GM19395 (cell line): ENCODE results near the gene ARHGAP6.
"Not testable (repeated sequence)": the region's sequence is repeated elsewhere in the genome, so short reads cannot be mapped to it uniquely, and the experiment has no call there.

ENCODE experiments used
- ATAC-seq: cut with Tn5 transposase; IDR thresholded peaks from one replicate; pipeline ENCODE4 v1.9.1; 2021; ENCODE audit warnings: mild to moderate bottlenecking, moderate library complexity; ENCODE audit not compliant: unreplicated experiment

ARHGAP6 gene

DNA sequence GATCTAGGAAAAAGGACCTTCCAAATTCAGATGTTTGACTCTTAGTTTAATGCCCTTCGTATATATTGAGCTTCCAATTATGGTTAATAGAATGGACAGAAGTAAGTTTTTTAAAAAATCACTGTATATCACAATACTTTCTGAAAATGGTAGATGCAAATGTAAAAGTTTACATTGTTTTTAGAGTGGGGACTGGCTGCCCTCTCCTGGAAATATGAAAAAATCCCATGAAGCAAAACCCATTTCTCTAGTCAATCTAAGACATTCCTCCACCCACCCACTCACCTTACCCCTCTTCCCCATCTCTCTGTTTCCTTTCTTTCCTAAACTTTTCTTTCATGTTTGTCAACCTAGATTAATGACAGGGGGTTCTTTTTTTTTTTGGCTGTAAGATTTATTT, 134.5 kb downstream of the ARHGAP6 start:
- no peak for ATAC-seq

DNA sequence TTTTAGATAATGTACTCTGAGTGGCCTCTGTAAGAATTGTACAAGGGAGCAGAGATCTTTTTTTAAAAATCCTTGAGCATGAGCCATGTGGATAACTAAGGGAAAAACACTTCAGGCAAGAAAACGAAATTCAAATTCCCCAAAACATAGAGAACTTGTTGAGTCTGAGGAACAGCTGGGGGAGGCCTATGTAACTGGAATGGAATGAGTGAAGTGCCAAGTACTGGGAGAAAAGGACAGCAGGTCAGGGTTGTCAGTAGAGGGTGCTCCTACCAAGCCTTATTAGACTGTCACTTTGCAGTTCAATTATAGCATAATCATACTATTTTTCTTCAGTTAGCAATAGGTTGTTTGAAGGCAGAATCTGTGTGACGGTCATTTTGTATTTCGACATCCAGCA, 135.1 kb downstream of the ARHGAP6 start:
- ATAC-seq: no peak

DNA sequence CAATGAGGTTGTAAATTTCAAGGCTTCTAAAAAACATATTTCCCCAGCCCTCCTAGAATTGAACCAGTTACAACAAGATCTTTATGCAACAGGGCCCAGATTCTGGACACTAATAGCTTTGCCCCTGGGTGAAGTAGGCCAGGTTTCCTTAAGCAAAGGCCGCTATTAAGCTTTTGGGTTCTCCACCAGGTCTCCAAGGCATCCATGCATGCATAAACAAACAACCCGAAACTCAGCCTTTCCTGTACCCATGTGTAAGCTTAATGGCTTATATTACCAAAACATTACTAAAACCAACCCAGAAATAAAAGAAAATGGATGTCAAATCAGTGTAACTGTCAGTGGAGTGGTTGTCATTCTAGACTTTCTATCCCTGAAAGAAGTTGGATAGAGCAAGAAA, 137.1 kb downstream of the ARHGAP6 start:
- no peak for ATAC-seq

DNA sequence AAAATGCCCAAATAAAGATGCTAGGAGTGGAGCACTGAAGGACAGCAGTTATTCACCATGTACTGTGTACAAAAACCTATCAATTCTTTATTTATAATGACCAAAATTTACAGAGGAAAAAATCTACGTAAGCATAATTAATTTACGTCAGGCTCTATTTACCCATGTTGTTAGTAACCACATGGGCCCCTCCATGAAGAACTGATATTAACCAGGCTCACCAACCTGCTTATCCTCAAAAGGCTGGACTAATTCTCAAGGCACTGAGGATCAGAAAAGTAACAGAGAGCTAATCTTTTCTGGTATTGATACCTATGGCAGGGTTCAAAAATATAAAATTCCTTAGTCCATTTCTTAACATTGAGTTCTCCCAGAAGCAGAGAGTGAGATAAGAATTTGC, 140.0 kb downstream of the ARHGAP6 start:
- ATAC-seq: no peak

DNA sequence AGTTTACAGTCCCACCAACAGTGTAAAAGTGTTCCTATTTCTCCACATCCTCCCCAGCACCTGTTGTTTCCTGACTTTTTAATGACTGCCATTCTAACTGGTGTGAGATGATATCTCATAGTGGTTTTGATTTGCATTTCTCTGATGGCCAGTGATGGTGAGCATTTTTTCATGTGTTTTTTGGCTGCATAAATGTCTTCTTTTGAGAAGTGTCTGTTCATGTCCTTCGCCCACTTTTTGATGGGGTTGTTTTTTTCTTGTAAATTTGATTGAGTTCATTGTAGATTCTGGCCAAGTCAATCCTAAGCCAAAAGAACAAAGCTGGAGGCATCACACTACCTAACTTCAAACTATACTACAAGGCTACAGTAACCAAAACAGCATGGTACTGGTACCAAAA, 146.5 kb downstream of the ARHGAP6 start:
- ATAC-seq: not testable (repeated sequence)

DNA sequence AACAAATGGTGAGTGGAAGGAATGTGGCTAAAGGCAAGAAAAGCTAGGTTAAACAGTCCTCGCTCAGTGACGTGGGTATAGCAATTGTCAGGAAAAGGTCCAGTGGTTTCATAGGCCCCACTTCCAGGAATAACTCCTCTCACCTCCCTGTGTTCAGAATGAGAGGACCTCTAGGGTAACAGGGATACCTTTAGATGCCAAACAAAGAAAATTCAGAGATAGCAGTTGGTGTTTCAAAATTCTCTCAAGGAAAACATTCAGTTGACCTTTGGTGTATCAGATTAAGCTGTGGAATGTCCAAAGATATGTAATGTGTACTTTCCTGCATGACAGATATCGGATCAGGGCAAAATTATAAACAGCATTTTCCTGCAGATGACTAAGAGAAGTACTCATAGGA, 155.9 kb downstream of the ARHGAP6 start:
- ATAC-seq: no peak

DNA sequence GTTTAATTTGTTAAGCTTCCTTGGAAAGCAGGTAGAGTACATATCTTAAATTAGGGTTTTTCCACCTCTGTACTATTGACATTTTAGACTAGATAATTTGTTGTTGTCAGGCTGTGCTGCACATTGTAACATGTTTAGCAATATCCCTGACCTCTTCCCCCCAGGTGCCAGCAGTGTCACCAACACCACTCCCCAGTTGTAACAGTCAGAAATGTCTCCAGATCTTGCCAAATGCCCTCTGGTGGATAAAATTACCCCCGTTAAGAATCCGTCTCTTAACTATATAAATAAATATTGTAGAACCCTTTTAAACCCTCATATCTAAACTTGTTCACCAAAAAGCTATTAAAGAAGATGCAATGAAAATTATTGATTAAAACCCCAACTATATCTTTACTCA, 161.5 kb downstream of the ARHGAP6 start:
- ATAC-seq: no peak

DNA sequence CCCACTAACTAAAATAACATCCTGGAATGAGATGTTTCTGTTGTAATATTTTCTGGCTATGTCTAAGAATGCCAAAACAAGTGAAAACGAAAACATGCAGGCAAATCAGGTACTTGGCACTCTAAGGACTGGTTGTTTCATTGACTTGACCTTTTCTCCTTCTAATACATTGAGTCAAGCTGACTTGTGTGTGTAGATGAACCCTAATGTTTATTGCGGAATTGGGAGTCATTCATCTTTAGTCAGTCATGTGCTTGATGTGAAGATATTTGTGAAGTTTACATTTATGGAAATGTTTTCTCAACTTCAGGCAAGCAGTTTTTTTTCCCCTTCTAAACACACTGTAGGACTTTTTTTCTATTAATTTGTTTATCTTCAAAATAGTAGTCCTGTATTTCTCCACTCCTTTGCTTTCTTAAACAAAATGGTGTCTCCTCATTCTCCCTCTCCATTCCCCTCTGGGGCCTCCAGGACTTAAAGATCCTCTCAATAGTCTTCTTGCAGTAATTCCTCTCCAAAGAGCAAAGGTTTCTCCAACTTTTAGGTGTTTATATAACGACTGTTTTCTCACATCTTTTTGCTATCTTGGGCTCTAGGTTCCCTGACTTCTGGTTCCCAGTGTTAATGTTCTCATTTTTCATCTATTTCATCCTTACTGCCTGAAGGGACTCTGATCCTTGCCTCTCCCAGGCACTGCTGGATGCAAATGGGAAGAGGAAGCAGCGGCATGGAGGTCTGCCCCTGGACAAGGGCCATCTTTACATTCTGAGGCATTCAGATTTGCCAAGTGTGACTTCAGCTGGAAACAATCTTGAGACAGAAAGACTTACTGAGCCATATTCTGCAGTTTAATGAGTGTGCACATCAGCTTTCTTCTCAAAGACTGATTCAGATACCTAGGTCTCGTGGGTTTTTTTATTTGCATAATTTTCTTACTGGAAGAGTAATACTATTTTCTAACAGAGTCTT, 166.4 kb downstream of the ARHGAP6 start:
- no peak for ATAC-seq

DNA sequence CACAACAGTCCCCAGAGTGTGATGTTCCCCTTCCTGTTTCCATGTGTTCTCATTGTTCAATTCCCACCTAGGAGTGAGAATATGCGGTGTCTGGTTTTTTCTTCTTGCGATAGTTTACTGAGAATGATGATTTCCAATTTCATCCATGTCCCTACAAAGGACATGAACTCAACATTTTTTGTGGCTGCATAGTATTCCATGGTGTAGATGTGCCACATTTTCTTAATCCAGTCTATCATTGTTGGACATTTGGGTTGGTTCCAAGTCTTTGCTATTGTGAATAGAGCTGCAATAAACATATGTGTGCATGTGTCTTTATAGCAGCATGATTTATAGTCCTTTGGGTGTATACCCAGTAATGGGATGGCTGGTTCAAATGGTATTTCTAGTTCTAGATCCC, 174.3 kb downstream of the ARHGAP6 start:
- not testable (repeated sequence) for ATAC-seq

DNA sequence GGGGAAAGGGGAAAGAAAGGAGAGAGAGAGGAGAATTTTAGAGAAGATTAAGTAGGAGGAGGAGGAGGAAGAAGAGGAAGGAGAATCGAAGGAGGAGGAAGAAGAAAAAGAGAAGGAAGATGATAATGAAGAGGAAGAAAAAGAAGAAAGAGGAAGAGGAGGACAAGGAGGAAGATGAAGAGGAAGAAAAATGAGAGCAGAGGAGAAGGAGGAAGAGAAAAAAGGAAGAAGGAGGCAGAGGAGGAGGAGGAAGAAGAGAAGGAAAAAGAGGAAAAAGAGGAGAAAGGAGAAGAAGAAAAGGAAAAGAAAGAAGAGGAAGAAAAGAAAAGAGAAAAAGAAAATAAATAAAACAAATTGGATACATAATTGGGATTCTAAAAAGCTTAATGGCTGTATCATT, 181.4 kb downstream of the ARHGAP6 start:
- ATAC-seq: no peak

DNA sequence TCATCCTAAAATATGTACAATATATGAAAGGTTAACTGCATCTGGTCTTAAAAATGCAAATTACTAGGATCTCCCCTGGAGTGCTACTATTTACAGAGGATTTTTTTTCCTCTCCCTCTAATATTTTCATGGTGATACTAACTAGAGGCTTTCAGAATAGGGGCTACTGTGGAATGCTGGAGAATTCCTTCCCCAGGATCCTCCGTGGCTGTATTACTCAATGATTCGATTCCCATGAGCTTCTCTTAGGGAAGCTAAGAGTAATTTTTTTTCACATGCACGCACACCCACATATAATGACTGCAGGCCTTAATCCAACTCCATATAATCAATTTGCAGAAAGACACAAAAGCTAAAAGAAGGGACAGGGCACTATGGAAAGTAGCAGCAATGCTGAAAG, 184.7 kb downstream of the ARHGAP6 start:
- ATAC-seq: no peak

DNA sequence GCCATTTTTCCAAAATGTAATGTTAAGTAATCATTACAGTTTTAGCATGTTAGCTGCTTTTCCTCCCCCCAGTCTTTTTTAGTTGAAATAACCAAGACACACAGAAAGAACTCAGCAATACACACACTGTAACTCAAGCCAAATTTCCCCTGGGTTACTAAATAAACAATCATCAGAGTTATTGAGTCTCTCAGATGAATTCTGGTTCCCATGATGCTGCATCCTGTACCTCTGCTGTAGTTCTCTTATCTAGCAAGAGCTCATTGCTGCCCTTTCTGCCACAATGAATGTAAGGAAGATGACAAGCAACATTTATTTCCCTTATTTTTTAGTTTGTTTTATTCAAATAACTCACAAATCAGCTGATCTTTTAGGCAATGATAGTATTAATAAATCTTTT, 185.1 kb downstream of the ARHGAP6 start:
- ATAC-seq: no peak

DNA sequence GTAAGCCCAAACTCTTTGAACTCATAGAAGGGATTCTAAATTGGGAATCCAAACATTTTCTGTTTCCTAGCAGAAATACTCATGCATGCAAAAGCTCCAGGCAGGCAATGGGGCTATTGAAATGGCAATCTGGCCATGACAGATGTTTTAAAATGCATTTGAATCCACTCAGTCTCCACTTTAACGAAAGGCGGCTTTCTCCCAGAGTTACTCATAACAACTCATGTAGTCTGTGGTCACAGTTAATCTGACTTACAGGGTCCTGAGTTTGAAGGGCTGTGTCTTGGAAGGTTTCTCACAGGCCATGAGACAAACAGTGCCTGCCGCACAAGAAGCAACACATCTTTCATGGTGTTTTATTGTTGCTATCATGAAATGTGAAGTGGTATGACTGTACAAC, 186.8 kb downstream of the ARHGAP6 start:
- ATAC-seq: no peak

DNA sequence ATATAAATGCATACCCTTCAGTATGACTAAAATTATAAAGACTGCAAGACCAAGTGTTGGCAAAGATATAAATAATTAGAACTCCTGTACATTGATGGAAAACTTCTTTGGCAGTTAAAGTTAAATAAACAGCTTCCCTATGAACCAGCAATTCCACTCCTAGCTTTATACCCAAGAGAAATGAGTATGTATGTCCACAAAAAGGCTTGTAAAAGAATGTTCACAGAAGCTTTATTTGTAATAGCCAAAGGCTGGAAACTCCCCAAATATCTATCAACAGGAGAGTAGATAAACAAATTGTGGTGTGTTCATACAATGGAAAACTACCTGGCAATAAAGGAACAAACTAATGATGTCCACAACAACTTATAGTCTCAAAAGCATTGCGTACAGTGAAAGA, 187.7 kb downstream of the ARHGAP6 start:
- ATAC-seq: no peak

DNA sequence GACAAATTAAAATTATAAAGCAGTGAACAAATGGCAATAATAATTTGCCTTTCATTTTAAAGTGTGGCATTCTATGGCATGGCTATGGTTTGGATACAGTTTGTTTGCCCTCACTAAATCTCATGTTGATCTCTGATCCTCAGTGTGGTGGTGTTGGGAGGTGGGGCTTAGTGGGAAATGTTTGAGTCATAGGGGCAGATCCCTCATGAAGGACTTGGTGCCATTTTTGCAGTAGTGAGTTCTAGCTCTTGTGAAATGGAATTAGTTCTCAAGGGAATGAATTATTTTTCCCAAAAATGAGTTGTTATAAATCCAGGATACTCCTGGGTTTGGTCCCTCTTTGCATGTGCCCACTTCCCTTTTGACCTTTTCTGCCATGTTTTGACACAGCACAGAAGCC, 191.1 kb downstream of the ARHGAP6 start:
- ATAC-seq: no peak

DNA sequence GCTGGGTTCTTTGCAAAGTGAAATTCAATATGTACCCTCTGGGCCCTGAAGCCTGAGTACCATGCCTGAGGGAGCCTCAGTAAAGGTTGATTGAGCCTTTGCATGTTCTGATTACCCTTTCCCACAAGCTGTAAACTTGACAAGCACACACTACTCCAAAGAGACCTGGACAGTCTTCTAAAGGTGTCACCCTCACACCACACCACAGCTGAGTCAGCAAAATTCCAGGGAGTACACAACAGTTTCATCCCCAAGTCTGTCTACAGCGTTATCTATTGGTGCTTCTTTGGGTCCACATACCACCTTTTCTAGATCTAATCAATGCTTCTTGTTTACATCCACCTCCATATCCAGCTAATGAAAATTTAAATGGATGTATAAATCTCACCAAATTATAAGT, 191.7 kb downstream of the ARHGAP6 start:
- ATAC-seq: no peak

DNA sequence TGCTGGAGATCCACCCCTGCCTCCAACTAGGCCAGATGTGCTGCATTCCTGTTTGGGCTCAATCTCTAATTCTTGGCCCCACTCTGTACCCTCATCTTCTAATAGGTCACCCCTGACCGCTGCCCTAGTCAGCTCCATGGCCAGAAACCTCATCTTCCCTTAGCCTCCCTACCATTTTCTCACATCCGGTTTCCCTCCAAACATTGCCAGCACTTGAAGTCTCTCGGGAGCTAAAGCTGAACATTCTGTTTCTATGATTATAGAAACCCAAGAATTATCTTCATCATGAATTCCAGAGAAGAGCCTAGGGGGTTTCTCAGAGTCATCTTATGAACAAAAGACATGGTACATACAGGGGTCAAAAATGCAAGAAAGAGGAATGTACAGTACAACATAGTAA, 192.8 kb downstream of the ARHGAP6 start:
- no peak for ATAC-seq

DNA sequence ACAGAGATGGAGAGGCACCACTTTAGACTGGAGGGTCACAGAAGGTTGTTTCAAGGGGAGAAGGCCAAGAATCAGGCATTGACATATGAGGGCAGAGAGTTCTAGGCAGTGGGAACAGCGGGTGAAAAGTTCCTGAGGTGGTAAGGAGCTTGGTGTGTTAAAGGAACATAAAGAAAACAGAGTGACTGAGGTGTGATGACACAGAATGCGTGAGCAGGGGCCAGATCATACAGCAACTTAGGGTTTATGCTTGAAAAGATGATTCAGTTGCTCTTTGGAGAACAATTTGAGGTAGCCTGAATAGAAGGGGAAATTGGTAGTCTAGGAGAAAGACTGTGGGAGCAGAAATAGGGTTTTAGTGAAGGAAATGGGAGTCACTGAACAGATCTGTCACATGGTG, 193.3 kb downstream of the ARHGAP6 start:
- ATAC-seq: no peak

DNA sequence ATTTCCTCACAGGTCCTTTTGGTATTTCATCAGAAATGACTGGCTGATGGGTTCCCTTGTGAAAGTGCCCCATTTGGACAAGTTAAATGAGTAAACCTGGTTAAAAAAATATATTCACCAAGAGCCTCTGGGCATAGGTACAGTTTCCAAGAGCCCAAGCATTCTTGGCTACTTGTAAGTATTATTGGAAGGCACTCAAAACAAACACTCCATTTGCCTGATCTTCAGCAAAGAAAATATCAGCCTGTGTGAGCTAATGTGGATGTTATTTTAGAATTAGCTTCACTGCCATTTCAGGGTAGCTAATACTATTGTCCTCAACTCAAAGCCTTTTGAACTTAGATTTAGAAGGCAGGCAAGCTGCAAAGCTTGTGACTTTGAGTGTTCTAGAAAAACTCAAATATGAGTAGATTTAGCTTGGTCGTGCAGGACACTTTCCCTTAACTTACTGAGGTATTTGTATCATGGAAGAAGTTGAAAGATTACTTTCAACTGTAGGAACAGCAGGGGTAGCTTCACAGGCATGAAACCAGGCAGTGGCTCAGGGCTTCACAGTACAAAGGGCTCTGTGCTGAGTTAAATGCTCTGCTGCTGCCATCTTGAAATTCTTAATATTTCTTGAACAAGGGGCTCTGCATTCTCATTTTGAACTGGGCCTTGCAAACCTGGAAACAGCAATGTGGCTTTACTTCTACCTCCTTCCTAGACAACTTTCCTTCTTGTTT, 195.3 kb downstream of the ARHGAP6 start:
- no peak for ATAC-seq

DNA sequence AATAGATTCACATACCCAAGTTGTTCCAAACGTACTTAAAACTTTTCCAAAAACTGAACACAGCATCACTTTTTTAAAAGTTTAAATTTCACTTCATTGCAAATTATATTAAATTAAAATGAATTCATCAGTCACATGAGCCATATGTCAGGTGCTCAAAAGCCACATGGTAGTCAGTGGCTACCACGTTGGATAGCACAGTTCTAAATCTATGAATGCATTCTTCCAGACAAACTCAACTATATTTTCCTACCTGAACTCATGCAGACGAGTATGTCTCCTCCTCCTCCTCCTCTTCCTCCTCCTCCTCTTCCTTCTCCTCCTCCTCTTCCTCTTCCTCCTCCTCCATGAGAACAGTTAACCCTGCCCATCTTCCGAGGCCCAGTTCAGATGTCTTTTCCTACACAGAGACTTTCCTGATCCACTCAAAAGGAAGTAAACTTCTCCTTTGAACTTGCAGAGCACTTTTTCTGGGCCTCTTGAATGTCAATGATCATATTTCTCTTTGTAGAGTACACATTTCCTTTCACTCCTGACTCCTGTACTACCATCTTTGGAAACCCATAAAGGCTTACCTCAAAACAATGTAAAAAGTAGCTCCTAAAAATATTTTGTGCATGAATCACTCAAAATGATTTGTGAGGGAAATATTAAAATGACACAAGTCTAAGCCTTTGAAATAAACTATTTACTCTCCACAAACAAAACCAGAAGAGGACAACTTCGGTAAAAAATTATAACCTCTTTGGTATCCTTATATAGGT, 199.9 kb downstream of the ARHGAP6 start:
- no peak for ATAC-seq

DNA sequence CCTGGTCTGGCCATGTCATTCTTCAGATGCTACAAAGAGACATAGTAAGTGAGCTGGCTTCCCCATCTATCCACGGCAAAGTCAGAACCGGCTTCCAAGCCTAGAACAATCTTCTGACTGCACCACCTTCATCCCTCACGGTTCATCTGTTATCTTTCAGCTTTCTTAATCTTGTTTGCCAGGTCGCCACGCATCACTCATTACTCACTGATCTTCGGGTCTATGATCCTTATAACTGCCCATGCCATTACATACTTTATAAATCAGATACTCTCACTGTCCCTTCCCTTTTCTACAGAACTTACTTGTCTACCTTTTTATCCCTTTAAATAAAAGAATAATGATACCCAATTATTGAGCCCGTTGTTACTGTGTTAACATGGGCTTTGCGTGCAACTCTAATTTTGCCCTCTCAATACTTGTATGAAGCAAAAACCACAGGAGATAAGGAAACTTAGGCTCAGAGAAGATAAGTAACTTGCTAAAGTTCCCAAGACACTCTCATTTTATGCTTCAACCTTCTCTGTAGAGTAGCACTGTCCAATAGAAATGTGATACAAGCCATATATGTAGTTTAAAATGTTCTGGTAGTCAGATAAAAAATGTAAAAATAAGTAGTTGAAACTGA, 200.8 kb downstream of the ARHGAP6 start:
- no peak for ATAC-seq
